GM12878 (cell line): Measurements from ENCODE around the gene GYG2. TPM values are rescaled to one million over a fixed set of nuclear protein-coding genes. Genes with fewer than 3 reads are reported as not detected.

ENCODE experiments used
- ATAC-seq: fragments of 200-7000 bp; cut with Tn5 transposase; 3 replicates; pipeline ENCODE4 v1.9.1; 2020; ENCODE audit warnings: mild to moderate bottlenecking, moderate library complexity
- BruUV-seq: library from RNA; stranded (reverse); fragments of 400-500 nt; replicated peaks from 2 replicates; lab custom pipeline; 2021; lab: Mats Ljungman, UMichigan
- CTCF ChIA-PET: fragments of 300-600 bp; sonication (Branson Sonifier 250); formaldehyde crosslinking; extraction: SDS; loops from one replicate; lab custom pipeline; 2021; ENCODE audit warnings: inconsistent platforms; lab: Yijun Ruan, JAX
- POLR2A ChIA-PET: fragments of 350-600 bp; formaldehyde crosslinking; extraction: SDS; loops from one replicate; lab custom pipeline; 2021; ENCODE audit warnings: inconsistent platforms; lab: Charles Lee
- RAD21 ChIA-PET: fragments of 300-600 bp; sonication (Branson Sonifier 250); formaldehyde crosslinking; loops from one replicate; lab custom pipeline; 2023; ENCODE audit warnings: antibody characterized with exemption; ENCODE audit not compliant: unreplicated experiment; lab: Charles Lee
- SMC1A ChIA-PET: fragments of 300-600 bp; sonication (Branson Sonifier 250); formaldehyde crosslinking; loops from one replicate; lab custom pipeline; 2023; ENCODE audit not compliant: unreplicated experiment, uncharacterized antibody; lab: Charles Lee
- DNase-seq: peaks from one replicate; pipeline ENCODE4 v3.0.0-alpha.2; 2011; ENCODE audit warnings: low read depth, low spot score
- FAIRE-seq: peaks from 3 replicates; lab custom pipeline; 2011; peaks lifted over from hg19 to GRCh38; lab: Jason Lieb, UNC
- H2AFZ ChIP-seq: 2 replicates; pipeline ENCODE4 v1.6.0; 2011; ENCODE audit warnings: low read depth, low read length, control low read depth; ENCODE audit not compliant: control insufficient read depth
- H3K27ac ChIP-seq: 2 replicates; pipeline ENCODE4 v1.5.1; 2011; ENCODE audit warnings: control low read depth; ENCODE audit not compliant: control insufficient read depth, insufficient read depth
- H3K27me3 ChIP-seq, 2 experiments: replicated peaks in 1 of 2; 2 replicates each; pipeline versions ENCODE4 v1.6.0 to v1.6.1; 2011; ENCODE audit warnings: low read length in 1 of 2; ENCODE audit not compliant: control insufficient read depth in 2 of 2, insufficient read depth in 2 of 2
- H3K36me3 ChIP-seq, 2 experiments: 2 replicates each; pipeline ENCODE4 v1.5.1; 2011; ENCODE audit warnings: low read length in 1 of 2; ENCODE audit not compliant: control insufficient read depth in 2 of 2, insufficient read depth in 2 of 2
- H3K4me1 ChIP-seq: 2 replicates; pipeline ENCODE4 v1.6.1; 2011; ENCODE audit warnings: mild to moderate bottlenecking, low read length, moderate library complexity, mixed read lengths; ENCODE audit not compliant: control insufficient read depth, insufficient read depth
- H3K4me2 ChIP-seq: 2 replicates; pipeline ENCODE4 v1.6.0; 2011; ENCODE audit warnings: control low read depth; ENCODE audit not compliant: control insufficient read depth, insufficient read depth
- H3K4me3 ChIP-seq: fragments of 200-600 bp; sonication (generic); 2 replicates; pipeline ENCODE4 v1.5.1; 2016
- H3K79me2 ChIP-seq: 2 replicates; pipeline ENCODE4 v1.6.0; 2011; ENCODE audit warnings: low read length; ENCODE audit not compliant: control insufficient read depth, insufficient read depth
- H3K9ac ChIP-seq: 2 replicates; pipeline ENCODE4 v1.8.0; 2011; ENCODE audit warnings: low read length, control low read depth, mixed read lengths; ENCODE audit not compliant: control insufficient read depth, insufficient read depth
- H3K9me3 ChIP-seq: replicated peaks from 3 replicates; pipeline ENCODE4 v1.5.1; 2011; ENCODE audit warnings: mild to moderate bottlenecking, low read length; ENCODE audit not compliant: control insufficient read depth, insufficient read depth
- H4K20me1 ChIP-seq: 2 replicates; pipeline ENCODE4 v1.6.0; 2011; ENCODE audit not compliant: control insufficient read depth, insufficient read depth
- ATF7 ChIP-seq: fragments of 450-650 bp; IDR thresholded peaks from 2 replicates; pipeline ENCODE4 v1.6.1; 2016; ENCODE audit warnings: low read depth, mild to moderate bottlenecking
- CBX5 ChIP-seq: sonication (generic); IDR thresholded peaks from 2 replicates; pipeline ENCODE4 v1.6.1; 2016; ENCODE audit warnings: low read depth, moderate library complexity, mild to moderate bottlenecking, inconsistent platforms
- CHD1 ChIP-seq: IDR thresholded peaks from 2 replicates; pipeline ENCODE4 v1.6.1; 2012; ENCODE audit warnings: low read depth, low read length, improper control_type of control experiment
- ESRRA ChIP-seq: IDR thresholded peaks from 2 replicates; pipeline ENCODE4 v1.6.1; 2012; ENCODE audit warnings: mild to moderate bottlenecking, low read length, improper control_type of control experiment
- KAT2A ChIP-seq: conservative IDR thresholded peaks from 2 replicates; pipeline ENCODE4 v1.6.1; 2011; ENCODE audit warnings: low read depth, low read length; ENCODE audit not compliant: control insufficient read depth
- NFIC ChIP-seq: IDR thresholded peaks from 2 replicates; pipeline ENCODE4 v1.6.1; 2012; ENCODE audit warnings: low read depth, mild to moderate bottlenecking, inconsistent platforms, low read length, moderate library complexity
- NFYA ChIP-seq: IDR thresholded peaks from 2 replicates; pipeline ENCODE4 v1.6.1; 2011; ENCODE audit warnings: low read depth, mild to moderate bottlenecking, low read length, improper control_type of control experiment, borderline replicate concordance
- PML ChIP-seq: IDR thresholded peaks from 2 replicates; pipeline ENCODE4 v1.6.1; 2012; ENCODE audit warnings: low read length, inconsistent platforms
- POU2F2 ChIP-seq: IDR thresholded peaks from 3 replicates; pipeline ENCODE4 v1.6.1; 2011; ENCODE audit warnings: low read depth, mild to moderate bottlenecking, low read length, borderline replicate concordance
- RUNX3 ChIP-seq: IDR thresholded peaks from 2 replicates; pipeline ENCODE4 v1.6.1; 2012; ENCODE audit warnings: low read length, inconsistent platforms
- SPI1 ChIP-seq: IDR thresholded peaks from 2 replicates; pipeline ENCODE4 v1.6.1; 2011; ENCODE audit warnings: low read depth, mild to moderate bottlenecking, low read length, moderate library complexity, borderline replicate concordance; ENCODE audit not compliant: insufficient read depth
- STAT3 ChIP-seq: IDR thresholded peaks from 2 replicates; pipeline ENCODE4 v1.6.1; 2011; ENCODE audit warnings: low read depth, low read length, improper control_type of control experiment
- SUZ12 ChIP-seq: fragments of 200-600 bp; sonication (generic); IDR thresholded peaks from one replicate; pipeline ENCODE4 v1.6.1; 2018; ENCODE audit warnings: antibody characterized with exemption, mild to moderate bottlenecking; ENCODE audit not compliant: unreplicated experiment
- YY1 ChIP-seq: IDR thresholded peaks from 2 replicates; pipeline ENCODE4 v1.6.1; 2011; ENCODE audit warnings: low read depth, mild to moderate bottlenecking, low read length
- WGBS: methylation state at CpG from one replicate; pipeline ENCODE4 v1.1.6; 2016; ENCODE audit warnings: low lambda C conversion rate; ENCODE audit not compliant: insufficient replicate concordance, insufficient coverage; ENCODE audit errors: missing lambda C conversion rate; 5-methylcytosine and 5-hydroxymethylcytosine counted together
- in situ Hi-C: fragments of 300-500 bp; cut with MboI; formaldehyde crosslinking; loops from 9 replicates; pipeline ENCODE4 v1.14.3; 2018; ENCODE audit warnings: mixed read lengths
- intact Hi-C: fragments of 100-400 bp; cut with micrococcal nuclease; formaldehyde crosslinking; loops from one replicate; pipeline ENCODE4 v1.14.2; 2022; ENCODE audit not compliant: unreplicated experiment
- polyA plus RNA-seq, 11 experiments: library from polyadenylated mRNA; depleted of rRNA in 4 of 11; unstranded in 6 of 11; stranded (reverse) in 5 of 11; fragments of >200 nt; fragmentation: Nextera tagmentation in 4 of 11; fragmentation: Illumina TruSeq in 1 of 11; extraction: Ambion mirVana in 4 of 11; extraction: Trizol in 1 of 11; gene quantifications; 1 replicate in 1 of 11; 2 replicates in 10 of 11; pipeline versions ENCODE4 v1.2.1 to v1.2.3, GENCODE V29; 2011 to 2016; ENCODE audit warnings: inconsistent platforms in 2 of 11, missing spikeins in 2 of 11, low read depth in 1 of 11
- total RNA-seq, 4 experiments: library from RNA; depleted of rRNA in 3 of 4; stranded (reverse); fragments of >200 nt in 3 of 4; fragmentation: Illumina TruSeq in 1 of 4; extraction: Trizol in 1 of 4; gene quantifications; 2 replicates each; pipeline versions ENCODE4 v1.2.1 to v1.2.3, GENCODE V29; 2013 to 2021
- TF ChIP-seq, protein P1 (sequence below): fragments of 450-650 bp; conservative IDR thresholded peaks from 2 replicates; pipeline ENCODE4 v1.6.1; 2017; ENCODE audit warnings: mild to moderate bottlenecking, moderate library complexity
- TF ChIP-seq, protein P2 (sequence below): IDR thresholded peaks from 2 replicates; pipeline ENCODE4 v1.6.1; 2011; ENCODE audit warnings: low read depth, low read length, improper control_type of control experiment, borderline replicate concordance
- TF ChIP-seq, protein P3 (sequence below): IDR thresholded peaks from 2 replicates; pipeline ENCODE4 v1.6.1; 2011; ENCODE audit warnings: mild to moderate bottlenecking, low read depth, low read length, moderate library complexity; ENCODE audit not compliant: insufficient replicate concordance
- TF ChIP-seq, protein P4 (sequence below): fragments of 450-650 bp; IDR thresholded peaks from 2 replicates; pipeline ENCODE4 v1.6.1; 2018; ENCODE audit warnings: mild to moderate bottlenecking, low read depth, moderate library complexity; ENCODE audit not compliant: partially characterized antibody

The GYG2 gene
- total and polyA plus RNA-seq, 10 of the 15 experiments (the other 5 are each of a cell fraction or from before 2014, with no cell fraction given), result 0.05 TPM; not detected in 9

DNA sequence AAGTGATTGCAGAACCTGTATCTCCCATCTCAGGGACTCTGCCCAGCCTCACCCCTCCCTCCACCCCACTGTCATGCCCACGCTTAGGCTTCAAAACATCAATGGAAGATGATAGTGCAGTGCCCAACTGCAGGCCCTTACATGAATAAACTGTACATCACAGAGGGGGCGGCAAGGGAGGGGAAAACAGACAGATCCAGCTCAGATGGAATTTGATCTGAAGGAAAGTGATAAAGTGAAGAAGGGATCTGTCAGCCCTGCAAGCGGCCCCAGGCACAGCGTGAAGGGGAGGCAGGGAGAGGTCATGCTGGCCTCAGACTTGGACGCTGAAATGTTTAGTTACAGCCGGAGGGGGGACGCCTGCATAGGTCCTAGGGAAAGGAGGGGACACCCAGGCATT, 38.5 kb downstream of the GYG2 start:
- Histone ChIP-seq H3K4me2 (no peak overlapping the region), H3K27ac (no peak overlapping the region), H3K4me1 (no peaks in the 10 kb centered on the region), H3K9me3 (no peaks in the 10 kb centered on the region; the same call in 2 of the 3 replicates), H2AFZ (no peak overlapping the region), H3K27me3 (no peaks in the 10 kb centered on the region), H3K9ac (no peak overlapping the region), H3K36me3 (no peaks in the 10 kb centered on the region), H4K20me1 (no peaks in the 10 kb centered on the region), H3K4me3 (no peak overlapping the region), H3K79me2 (no peaks in the 10 kb centered on the region)
- POLR2A ChIA-PET, result no interaction called here
- SMC1A ChIA-PET, result no interaction called here
- CTCF ChIA-PET, result no interaction called here
- no peak for FAIRE-seq
- TF ChIP-seq, protein P1, sequence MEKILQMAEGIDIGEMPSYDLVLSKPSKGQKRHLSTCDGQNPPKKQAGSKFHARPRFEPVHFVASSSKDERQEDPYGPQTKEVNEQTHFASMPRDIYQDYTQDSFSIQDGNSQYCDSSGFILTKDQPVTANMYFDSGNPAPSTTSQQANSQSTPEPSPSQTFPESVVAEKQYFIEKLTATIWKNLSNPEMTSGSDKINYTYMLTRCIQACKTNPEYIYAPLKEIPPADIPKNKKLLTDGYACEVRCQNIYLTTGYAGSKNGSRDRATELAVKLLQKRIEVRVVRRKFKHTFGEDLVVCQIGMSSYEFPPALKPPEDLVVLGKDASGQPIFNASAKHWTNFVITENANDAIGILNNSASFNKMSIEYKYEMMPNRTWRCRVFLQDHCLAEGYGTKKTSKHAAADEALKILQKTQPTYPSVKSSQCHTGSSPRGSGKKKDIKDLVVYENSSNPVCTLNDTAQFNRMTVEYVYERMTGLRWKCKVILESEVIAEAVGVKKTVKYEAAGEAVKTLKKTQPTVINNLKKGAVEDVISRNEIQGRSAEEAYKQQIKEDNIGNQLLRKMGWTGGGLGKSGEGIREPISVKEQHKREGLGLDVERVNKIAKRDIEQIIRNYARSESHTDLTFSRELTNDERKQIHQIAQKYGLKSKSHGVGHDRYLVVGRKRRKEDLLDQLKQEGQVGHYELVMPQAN, result no peak
- TF ChIP-seq PML (no peak), YY1 (no peak), SUZ12 (no peak), ESRRA (no peak), NFYA (no peak), CBX5 (no peak), KAT2A (no peak), STAT3 (no peak), CHD1 (no peak), ATF7 (no peak), RUNX3 (no peak), POU2F2 (no peak), SPI1 (no peak), NFIC (no peak)
- TF ChIP-seq, protein P2, sequence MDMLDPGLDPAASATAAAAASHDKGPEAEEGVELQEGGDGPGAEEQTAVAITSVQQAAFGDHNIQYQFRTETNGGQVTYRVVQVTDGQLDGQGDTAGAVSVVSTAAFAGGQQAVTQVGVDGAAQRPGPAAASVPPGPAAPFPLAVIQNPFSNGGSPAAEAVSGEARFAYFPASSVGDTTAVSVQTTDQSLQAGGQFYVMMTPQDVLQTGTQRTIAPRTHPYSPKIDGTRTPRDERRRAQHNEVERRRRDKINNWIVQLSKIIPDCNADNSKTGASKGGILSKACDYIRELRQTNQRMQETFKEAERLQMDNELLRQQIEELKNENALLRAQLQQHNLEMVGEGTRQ, result no peak
- TF ChIP-seq, protein P3, sequence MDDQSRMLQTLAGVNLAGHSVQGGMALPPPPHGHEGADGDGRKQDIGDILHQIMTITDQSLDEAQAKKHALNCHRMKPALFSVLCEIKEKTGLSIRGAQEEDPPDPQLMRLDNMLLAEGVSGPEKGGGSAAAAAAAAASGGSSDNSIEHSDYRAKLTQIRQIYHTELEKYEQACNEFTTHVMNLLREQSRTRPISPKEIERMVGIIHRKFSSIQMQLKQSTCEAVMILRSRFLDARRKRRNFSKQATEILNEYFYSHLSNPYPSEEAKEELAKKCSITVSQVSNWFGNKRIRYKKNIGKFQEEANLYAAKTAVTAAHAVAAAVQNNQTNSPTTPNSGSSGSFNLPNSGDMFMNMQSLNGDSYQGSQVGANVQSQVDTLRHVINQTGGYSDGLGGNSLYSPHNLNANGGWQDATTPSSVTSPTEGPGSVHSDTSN, result no peak
- TF ChIP-seq, protein P4, sequence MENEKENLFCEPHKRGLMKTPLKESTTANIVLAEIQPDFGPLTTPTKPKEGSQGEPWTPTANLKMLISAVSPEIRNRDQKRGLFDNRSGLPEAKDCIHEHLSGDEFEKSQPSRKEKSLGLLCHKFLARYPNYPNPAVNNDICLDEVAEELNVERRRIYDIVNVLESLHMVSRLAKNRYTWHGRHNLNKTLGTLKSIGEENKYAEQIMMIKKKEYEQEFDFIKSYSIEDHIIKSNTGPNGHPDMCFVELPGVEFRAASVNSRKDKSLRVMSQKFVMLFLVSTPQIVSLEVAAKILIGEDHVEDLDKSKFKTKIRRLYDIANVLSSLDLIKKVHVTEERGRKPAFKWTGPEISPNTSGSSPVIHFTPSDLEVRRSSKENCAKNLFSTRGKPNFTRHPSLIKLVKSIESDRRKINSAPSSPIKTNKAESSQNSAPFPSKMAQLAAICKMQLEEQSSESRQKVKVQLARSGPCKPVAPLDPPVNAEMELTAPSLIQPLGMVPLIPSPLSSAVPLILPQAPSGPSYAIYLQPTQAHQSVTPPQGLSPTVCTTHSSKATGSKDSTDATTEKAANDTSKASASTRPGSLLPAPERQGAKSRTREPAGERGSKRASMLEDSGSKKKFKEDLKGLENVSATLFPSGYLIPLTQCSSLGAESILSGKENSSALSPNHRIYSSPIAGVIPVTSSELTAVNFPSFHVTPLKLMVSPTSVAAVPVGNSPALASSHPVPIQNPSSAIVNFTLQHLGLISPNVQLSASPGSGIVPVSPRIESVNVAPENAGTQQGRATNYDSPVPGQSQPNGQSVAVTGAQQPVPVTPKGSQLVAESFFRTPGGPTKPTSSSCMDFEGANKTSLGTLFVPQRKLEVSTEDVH, result no peak
- in situ Hi-C loops, result no loop called here
- DNase-seq, result no peak
- 39% methylated on average over 7 of the region's 7 CpGs for WGBS
- no peak for ATAC-seq
- no TSS peak for BruUV-seq
- intact Hi-C loops, result no loop called here
- RAD21 ChIA-PET, result no interaction called here
